RCC 7860 (cell line): ENCODE data around the gene DENND2C.

ENCODE experiments used
- DNase-seq: peaks from one replicate; pipeline ENCODE4 v3.0.0-alpha.2; 2015; ENCODE audit warnings: low spot score
- FAIRE-seq: peaks from 2 replicates; lab custom pipeline; 2012; peaks lifted over from hg19 to GRCh38; lab: Jason Lieb, UNC

DENND2C gene

DNA sequence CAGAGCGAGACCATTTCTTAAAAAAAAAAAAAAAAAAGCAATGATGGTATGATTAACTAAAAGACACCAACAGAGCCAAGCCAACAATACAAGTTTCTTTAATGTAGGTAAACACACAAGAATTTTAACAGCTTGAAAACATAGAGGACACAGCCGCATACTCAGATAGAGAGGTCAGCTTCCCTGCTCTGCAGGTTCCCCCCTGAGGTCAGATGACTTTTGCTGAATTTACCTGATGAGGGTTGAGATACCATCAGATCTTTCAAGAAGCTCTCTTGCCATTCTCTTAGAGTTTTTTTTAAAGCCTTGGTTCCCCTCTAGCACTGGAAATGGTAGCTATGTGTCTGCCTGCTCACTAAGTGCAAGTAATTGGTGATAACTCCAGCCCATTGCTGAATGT is 119.5 kb downstream of the DENND2C start:
- no peak for DNase-seq
- FAIRE-seq: no peak

GRCh38 chr1:114549137-114549536 is 120.7 kb downstream of the DENND2C start:
- no peak for DNase-seq
- no peak for FAIRE-seq

DNA sequence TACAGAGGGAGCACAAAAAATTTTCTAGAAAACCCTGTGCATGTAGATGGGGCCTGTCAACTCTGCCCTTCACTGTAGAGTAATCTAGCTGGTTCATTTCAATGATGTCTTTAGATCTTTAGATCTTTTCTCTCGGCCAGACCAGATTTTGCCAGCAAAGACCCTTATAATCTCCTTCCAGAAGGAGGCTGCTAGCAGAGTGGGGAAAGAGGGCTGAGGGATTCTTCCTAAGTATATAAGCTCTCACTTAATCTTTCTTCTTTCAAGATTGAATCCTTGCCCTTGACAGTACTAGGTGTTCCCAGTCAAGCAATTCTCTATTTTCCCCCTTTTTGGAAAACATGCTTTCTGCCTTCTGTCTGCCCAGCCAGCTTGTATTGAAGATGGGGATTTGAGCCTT is 122.8 kb downstream of the DENND2C start:
- no peak for DNase-seq

GRCh38 chr1:114545796-114546195 is 124.1 kb downstream of the DENND2C start:
- no peak for FAIRE-seq
- no peak for DNase-seq

More for the DNA sequence above, 122.8 kb downstream of the DENND2C start:
- no peak for FAIRE-seq

DNA sequence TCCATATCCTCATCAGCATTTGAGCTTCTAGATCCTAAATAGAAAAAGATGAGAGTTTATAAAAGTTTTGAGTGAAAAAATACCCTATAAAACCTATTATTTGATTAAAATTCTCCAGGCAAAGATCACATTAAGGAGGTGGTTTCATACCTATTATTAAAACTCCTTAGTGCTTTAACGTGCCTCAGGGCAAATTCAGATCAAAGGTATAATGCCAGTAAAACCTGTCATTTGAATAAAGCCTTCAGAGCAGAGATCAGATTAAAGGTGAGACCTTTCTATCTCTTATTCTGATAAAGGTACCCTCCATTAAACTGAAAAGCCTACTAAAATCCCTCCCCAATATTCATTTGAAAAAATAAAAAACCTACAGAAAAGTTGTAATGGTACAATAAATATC is 124.5 kb downstream of the DENND2C start:
- DNase-seq (no peak), FAIRE-seq (no peak)

- no peak for FAIRE-seq
- DNase-seq: no peak
These were observed 129.0 kb downstream of the DENND2C start for GRCh38 chr1:114540821-114541220.

DNA sequence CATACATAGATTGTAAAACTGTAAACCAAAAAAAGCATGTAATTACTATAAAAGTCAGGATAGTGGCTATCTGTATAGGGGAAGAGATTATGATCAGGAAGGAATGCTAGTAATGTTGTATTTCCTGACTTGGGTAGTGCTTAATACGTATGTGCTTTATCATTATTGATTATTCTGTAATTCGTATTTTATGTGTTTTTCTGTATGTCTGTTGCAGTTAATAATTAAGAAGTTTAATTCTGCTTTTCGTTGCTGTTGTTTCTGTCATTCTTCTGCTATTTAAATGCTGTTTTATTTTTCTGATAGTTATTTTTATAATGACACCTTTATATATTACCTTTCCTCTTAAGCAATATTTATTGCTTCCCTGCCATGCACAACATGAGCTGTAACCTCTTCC is 129.6 kb downstream of the DENND2C start:
- FAIRE-seq (no peak), DNase-seq (no peak)

GRCh38 chr1:114536043-114536442 is 133.8 kb downstream of the DENND2C start:
- no peak for FAIRE-seq
- DNase-seq: no peak

DNA sequence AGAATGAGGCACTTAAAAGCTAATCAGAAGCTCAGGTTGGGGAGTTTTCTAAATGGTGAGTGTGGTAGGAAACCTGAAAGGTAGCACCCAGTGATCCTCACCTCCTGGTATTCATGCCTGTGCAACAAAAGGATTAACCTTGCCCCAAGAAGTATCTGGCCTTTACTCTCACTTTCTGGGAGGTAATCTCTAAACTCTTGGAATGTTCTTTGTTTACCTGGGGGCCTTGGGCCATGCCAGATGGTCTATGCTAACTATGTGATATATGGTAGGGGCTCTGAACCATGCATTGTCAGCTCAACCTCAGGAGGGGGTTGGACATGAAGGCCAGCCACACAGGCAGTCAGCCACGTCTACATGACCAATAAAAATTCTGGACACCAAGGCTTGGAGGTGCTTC is 134.4 kb downstream of the DENND2C start:
- no peak for FAIRE-seq
- DNase-seq: no peak
